Measurements from ENCODE around the gene INTS7.

The INTS7 gene

DNA sequence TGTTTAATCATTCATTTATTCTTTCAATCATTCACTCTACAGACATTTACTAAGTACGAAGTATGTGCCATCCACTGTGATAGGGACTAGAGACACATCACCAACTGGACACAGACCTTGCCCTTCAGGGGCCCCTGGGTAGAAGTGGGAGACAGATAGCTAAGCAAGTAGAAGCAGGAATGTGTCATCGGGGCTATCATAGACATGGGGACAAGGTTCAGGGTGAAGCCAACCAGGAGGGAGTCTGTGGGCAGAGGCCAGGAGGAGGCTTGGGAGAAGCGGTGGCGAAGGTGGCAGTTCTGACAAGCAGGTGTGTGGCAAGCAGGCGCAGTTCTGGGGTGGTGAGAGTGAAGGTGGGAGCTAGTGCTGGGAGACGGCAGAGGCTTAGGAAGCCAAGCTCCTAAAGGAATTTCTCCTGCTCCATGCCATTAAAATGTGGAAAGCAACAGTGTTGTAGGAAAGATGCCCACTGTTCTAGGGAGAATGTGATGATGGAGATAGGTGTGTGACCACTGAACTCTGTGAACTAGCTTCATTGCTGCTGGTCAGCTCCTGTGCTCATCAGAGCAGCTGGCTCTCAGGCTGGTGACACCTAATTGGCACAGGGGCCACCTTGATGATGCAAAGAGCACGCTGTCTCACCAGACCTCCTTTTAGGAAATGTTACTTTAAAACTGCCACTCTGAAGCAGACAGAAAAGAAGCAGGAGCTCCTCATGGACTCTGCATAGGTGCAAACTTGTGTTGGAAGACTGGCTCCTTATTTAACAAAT is 125.1 kb downstream of the INTS7 start:
- no peak overlapping the region for H3K27ac ChIP-seq
- TF ChIP-seq, protein P1, sequence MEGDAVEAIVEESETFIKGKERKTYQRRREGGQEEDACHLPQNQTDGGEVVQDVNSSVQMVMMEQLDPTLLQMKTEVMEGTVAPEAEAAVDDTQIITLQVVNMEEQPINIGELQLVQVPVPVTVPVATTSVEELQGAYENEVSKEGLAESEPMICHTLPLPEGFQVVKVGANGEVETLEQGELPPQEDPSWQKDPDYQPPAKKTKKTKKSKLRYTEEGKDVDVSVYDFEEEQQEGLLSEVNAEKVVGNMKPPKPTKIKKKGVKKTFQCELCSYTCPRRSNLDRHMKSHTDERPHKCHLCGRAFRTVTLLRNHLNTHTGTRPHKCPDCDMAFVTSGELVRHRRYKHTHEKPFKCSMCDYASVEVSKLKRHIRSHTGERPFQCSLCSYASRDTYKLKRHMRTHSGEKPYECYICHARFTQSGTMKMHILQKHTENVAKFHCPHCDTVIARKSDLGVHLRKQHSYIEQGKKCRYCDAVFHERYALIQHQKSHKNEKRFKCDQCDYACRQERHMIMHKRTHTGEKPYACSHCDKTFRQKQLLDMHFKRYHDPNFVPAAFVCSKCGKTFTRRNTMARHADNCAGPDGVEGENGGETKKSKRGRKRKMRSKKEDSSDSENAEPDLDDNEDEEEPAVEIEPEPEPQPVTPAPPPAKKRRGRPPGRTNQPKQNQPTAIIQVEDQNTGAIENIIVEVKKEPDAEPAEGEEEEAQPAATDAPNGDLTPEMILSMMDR (conservative IDR thresholded peaks at IDR 0.05) = no peak

DNA sequence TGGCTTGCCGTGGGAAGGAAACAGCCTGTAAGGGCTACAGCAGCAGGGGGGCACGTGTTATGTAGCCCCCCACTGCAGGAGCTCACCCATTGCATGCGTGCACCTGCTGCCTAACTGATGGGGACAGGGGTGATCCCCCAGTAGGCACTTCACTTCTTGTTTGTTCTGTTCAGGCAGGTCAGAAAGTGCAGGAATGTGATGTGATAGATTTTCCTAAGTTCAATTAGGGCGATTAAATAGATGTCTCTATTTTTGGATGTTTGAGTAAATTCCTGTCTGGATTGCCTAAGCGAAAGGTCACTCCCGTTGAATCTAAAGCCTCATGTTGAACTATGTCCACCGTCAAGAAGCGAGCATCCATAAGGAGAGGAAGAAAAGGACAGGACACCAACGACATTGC is 126.0 kb downstream of the INTS7 start:
- TF ChIP-seq, protein P1 (conservative IDR thresholded peaks at IDR 0.05) = no peak
- no peak overlapping the region for H3K27ac ChIP-seq

DNA sequence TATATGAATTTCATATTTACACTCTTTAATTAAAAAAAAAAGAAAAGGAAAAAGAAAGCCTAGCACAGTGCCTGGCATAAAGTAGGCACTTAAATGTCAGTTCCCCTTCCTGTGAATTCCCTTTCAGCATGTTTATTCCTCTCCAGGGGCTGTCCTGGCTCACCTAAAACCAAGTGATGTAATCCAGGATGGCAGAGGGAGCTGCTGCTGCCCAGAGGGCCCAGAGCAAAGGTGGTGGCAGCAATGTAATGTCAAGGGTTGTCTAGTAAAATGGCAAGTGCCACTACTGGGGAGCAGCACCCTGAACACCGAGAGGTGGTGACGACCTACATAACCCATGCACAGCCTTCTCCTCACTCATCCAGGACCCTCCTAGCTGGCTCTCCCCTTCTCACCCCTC is 126.4 kb downstream of the INTS7 start:
- H3K27ac ChIP-seq = no peak overlapping the region

DNA sequence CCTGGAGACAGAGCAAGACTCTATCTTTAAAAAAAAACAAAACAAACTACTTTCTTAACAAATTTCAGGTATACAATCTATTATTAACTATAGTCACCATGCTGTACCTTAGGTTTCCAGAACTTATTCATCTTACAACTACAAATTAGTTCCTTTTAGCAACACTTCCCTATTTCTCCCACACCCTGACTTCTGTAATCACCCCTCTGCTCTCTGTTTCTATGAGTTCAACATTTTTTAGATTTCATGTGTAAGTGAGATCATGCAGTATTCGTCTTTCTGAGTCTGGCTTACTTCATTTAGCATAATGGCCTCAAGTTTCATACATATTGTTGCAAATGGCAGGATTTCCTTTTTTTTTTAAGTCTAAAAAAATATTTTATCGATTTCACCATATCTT is 126.9 kb downstream of the INTS7 start:
- H3K27ac ChIP-seq = no peak overlapping the region
- TF ChIP-seq, protein P1 (conservative IDR thresholded peaks at IDR 0.05) = no peak

More for the DNA sequence above, 126.4 kb downstream of the INTS7 start:
- TF ChIP-seq, protein P1 (conservative IDR thresholded peaks at IDR 0.05) = no peak

DNA sequence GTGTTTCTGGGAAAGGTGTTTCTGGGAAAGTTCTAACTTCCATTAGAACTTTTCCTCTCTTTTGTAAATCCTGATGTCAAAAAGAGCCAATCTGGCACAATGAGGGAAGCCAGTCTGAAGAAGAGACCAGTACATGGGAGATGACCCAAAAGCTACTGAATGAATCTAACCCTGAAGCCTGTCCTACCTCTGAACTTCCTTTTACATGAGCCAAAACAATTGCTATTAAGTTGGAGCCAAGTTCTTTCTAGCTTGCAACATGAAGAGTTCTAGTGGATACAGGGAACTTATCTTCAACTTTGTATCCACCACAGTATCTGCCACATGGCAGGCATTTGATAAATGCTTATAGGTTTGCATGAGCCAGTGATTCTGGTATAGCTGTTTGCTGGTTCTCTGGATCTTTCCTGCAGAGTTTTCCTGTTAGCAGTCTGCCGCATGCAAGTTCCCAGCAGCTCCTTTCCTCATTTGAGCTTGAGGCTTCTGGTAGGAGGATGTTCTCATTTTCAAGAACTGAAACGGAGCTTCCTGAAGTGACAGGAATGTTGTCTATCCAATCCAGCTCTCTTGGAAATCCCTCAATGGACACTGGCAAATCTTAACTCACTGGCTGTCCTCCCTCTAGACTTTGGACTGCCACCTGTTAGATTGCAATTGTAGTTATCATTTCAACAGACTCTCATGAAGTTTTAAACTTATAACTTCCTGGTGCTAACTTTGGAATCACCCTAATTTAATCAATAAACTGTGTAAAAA is 131.7 kb downstream of the INTS7 start:
- TF ChIP-seq, protein P1 (conservative IDR thresholded peaks at IDR 0.05) = no peak
- H3K27ac ChIP-seq = no peak overlapping the region

DNA sequence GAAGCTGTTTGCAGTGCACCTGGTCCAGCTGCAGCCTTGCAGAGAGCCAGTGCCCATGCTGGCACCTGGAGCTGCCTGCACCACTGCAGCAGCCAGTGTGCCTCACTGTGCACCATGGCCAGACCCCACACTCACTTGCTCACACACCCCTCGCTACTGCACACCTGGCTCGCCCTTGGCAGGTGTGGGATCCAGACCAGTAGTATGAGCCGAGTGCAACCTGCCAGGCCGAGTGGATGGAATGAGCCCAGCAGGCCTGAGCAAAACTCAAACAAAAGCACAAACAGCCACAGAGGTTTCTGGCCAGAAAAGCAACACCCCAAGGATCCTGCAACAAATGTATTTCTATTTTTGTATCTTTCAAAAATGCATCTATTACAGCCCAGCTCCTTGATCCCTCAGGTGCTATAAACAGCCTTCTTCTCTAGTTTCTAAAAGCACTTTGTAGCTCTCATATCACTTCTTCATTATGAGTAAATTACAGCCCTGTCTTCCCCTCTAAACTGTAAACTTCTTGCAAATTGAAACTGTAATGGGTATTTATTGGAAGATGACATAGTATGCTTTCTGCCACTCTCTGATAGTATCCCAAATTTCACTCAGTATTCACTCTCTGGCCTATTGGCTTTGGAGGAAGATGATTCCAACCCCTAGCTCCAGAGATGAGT is 132.6 kb downstream of the INTS7 start:
- TF ChIP-seq, protein P1 (conservative IDR thresholded peaks at IDR 0.05) = no peak
- H3K27ac ChIP-seq = no peak overlapping the region

DNA sequence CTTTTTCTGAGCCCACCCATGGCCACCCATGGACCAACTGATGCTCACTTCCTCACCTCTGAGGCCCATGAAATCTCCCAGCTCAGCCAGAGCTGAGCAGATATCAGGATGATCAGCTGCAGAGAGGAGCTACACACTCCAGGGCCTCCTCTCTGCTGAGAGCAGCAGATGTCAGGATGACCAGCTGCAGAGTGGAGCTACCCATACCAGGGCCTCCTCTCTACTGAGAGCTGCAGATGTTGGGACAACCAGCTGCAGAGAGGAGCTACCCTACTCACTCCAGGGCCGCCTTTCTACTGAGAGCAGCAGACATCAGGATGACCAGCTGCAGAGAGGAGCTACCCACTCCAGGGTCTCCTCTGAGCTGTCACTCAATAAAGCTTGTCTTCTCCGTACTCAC is 133.4 kb downstream of the INTS7 start:
- H3K27ac ChIP-seq = no peak overlapping the region
- TF ChIP-seq, protein P1 (conservative IDR thresholded peaks at IDR 0.05) = no peak
